Left lung (tissue), 10 donors: ENCODE measurements around the gene CNIH3. TPM values are rescaled to one million over a fixed set of nuclear protein-coding genes. Genes with fewer than 3 reads are reported as not detected.

ENCODE experiments used
- ATAC-seq: fragments of 200-7000 bp; cut with Tn5 transposase; one replicate; pipeline ENCODE4 v1.9.1; 2020; ENCODE audit warnings: moderate library complexity
- DNase-seq, 4 donors: peaks; one replicate each; pipeline ENCODE4 v3.0.0-alpha.2; 2013 to 2020
- H3K27ac ChIP-seq, 2 donors: fragments of 200-600 bp; sonication (generic) in 1 of 2; one replicate each; pipeline versions ENCODE4 v1.5.0 to v1.8.0; 2020 to 2021
- H3K27me3 ChIP-seq, 2 donors: fragments of 200-600 bp; sonication (generic) in 1 of 2; one replicate each; pipeline versions ENCODE4 v1.5.0 to v1.8.0; 2020 to 2021
- H3K36me3 ChIP-seq, 2 donors: fragments of 200-600 bp; sonication (generic) in 1 of 2; one replicate each; pipeline versions ENCODE4 v1.5.0 to v1.8.0; 2020 to 2021
- H3K4me1 ChIP-seq, 2 donors: fragments of 200-600 bp; one replicate each; pipeline ENCODE4 v1.8.0; 2021
- H3K4me3 ChIP-seq, 2 donors: fragments of 200-600 bp; sonication (generic) in 1 of 2; one replicate each; pipeline versions ENCODE4 v1.5.0 to v1.8.0; 2020 to 2021; ENCODE audit warnings: mild to moderate bottlenecking in 1 of 2
- H3K9me3 ChIP-seq, 2 donors: fragments of 200-600 bp; sonication (generic) in 1 of 2; one replicate each; pipeline versions ENCODE4 v1.5.0 to v1.8.0; 2020 to 2021
- intact Hi-C, 2 donors: fragments of 100-400 bp; cut with DNase I; formaldehyde crosslinking; loops; one replicate each; pipeline versions ENCODE4 v1.11.2 to v1.14.2; 2022
- polyA plus RNA-seq, 6 donors: library from polyadenylated mRNA; unstranded; fragments of 120-200 nt; gene quantifications; one replicate each; pipeline ENCODE4 v1.2.1, GENCODE V29; 2013; ENCODE audit not compliant: insufficient read length in 6 of 6
- total RNA-seq, 2 donors: library from RNA; stranded (reverse); fragmentation: NEBNext Ultra II Directional; extraction: Animal tissue kit (Norgen Biotek cat#: 25700); gene quantifications; one replicate each; pipeline ENCODE4 v1.2.1, GENCODE V29; 2021
- TF ChIP-seq, protein P1 (sequence below), 2 donors: fragments of 200-600 bp; sonication (generic) in 1 of 2; IDR thresholded peaks; one replicate each; pipeline versions ENCODE4 v1.5.0 to v1.8.0; 2021; ENCODE audit warnings: antibody characterized with exemption in 2 of 2
- donor health status: DM: no; HTN: yes; CAD: no.
- donor health status: DM: no; HTN: no; CAD: no.

Gene CNIH3
- total and polyA plus RNA-seq, 8 donors: 2.5 to 9.4 (median 7.3) TPM

GRCh38 chr1:224727351-224728289 is 111.5 kb downstream of the CNIH3 start:
- DNase-seq: no peak
- peak overlapping the region in 1 of 2 donors; percentile 30 for H3K27ac ChIP-seq
- intact Hi-C loops: no loop called here
- no peak for ATAC-seq
- no peak overlapping the region for H3K4me3 ChIP-seq
- TF ChIP-seq, protein P1, sequence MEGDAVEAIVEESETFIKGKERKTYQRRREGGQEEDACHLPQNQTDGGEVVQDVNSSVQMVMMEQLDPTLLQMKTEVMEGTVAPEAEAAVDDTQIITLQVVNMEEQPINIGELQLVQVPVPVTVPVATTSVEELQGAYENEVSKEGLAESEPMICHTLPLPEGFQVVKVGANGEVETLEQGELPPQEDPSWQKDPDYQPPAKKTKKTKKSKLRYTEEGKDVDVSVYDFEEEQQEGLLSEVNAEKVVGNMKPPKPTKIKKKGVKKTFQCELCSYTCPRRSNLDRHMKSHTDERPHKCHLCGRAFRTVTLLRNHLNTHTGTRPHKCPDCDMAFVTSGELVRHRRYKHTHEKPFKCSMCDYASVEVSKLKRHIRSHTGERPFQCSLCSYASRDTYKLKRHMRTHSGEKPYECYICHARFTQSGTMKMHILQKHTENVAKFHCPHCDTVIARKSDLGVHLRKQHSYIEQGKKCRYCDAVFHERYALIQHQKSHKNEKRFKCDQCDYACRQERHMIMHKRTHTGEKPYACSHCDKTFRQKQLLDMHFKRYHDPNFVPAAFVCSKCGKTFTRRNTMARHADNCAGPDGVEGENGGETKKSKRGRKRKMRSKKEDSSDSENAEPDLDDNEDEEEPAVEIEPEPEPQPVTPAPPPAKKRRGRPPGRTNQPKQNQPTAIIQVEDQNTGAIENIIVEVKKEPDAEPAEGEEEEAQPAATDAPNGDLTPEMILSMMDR (IDR thresholded peaks at IDR 0.05): no peak
- H3K9me3 ChIP-seq: no peaks in the 10 kb centered on the region
- no peaks in the 10 kb centered on the region for H3K36me3 ChIP-seq
- H3K27me3 ChIP-seq: no peaks in the 10 kb centered on the region
- H3K4me1 ChIP-seq: peaks cover 0 to 2% of the 10 kb centered on the region in 2 donors

DNA sequence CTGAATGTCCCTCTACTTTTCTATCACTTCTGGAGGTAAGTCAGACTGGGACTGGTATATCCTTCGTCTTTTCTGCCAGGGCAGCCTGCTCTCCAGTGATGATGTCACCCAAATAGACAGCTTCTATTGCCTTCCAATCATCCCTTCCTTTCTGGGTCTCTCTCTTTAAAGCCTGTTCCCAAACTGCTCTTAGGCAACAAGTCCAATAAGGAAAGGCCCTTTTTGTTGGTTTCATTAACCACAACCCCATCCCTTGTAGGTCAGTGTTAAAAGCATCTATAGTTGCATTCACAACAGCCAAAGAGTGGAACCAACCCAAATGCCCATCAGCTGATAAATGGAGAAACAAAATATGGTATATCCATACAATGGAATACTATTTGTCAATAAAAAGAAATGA is 114.4 kb downstream of the CNIH3 start:
- DNase-seq (no peak), ATAC-seq (no peak)
- Histone ChIP-seq H3K27me3 (no peaks in the 10 kb centered on the region), H3K4me3 (no peak overlapping the region), H3K27ac (no peak overlapping the region), H3K9me3 (no peaks in the 10 kb centered on the region), H3K36me3 (no peaks in the 10 kb centered on the region), H3K4me1 (peaks cover 6 to 8% of the 10 kb centered on the region in 2 donors)
- TF ChIP-seq, protein P1 (IDR thresholded peaks at IDR 0.05): no peak
- intact Hi-C loops: no loop called here

- Histone ChIP-seq H3K4me3 (no peak overlapping the region), H3K4me1 (peaks cover 6 to 8% of the 10 kb centered on the region in 2 donors), H3K27ac (no peak overlapping the region), H3K27me3 (no peaks in the 10 kb centered on the region), H3K9me3 (no peaks in the 10 kb centered on the region), H3K36me3 (no peaks in the 10 kb centered on the region)
- TF ChIP-seq, protein P1 (IDR thresholded peaks at IDR 0.05): no peak
- intact Hi-C loops: no loop called here
- DNase-seq: no peak
- no peak for ATAC-seq
Observed at GRCh38 chr1:224730965-224731364, 114.8 kb downstream of the CNIH3 start.

GRCh38 chr1:224731633-224732032 is 115.5 kb downstream of the CNIH3 start:
- no peak for DNase-seq
- Histone ChIP-seq H3K4me3 (no peak overlapping the region), H3K27me3 (no peaks in the 10 kb centered on the region), H3K27ac (no peak overlapping the region), H3K36me3 (no peaks in the 10 kb centered on the region), H3K4me1 (peaks cover 6 to 8% of the 10 kb centered on the region in 2 donors), H3K9me3 (no peaks in the 10 kb centered on the region)
- TF ChIP-seq, protein P1 (IDR thresholded peaks at IDR 0.05): no peak
- intact Hi-C loops: no loop called here
- ATAC-seq: no peak

DNA sequence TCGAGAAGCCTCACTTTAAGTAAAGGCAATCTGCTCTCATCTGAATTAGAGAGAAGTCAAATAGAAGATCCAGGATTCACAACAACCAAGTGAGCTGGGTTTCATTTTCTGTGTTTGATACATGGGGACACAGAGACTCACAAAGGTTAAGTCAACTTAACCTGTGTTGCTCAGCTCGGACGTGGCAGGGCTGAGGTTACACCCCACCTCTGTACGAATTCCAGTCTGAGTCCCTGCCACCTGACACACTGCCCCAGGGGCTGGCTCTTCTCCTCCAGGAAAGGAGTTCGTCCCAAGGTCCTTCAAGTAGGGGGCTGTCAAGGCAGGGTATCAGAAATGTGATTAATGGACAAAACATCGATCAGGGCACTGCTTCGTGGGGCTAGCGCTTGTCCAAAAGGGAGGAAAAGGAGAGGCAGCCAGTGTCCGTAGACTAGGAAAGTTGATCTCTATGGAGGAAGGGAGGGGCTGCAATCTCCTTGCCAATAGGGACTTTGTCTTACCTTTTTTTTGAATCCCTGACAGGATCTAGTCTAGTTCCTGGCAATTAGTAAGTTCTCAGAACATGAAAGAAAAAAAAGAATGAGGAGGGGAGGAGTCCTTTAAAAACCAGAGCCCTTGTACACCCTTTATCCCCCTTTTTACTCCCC is 116.4 kb downstream of the CNIH3 start:
- TF ChIP-seq, protein P1 (IDR thresholded peaks at IDR 0.05): no peak
- intact Hi-C loops: no loop called here
- no peak overlapping the region for H3K4me3 ChIP-seq
- H3K27ac ChIP-seq: no peak overlapping the region
- no peaks in the 10 kb centered on the region for H3K36me3 ChIP-seq
- H3K27me3 ChIP-seq: no peaks in the 10 kb centered on the region
- no peak for ATAC-seq
- H3K4me1 ChIP-seq: peaks cover 6 to 12% of the 10 kb centered on the region in 2 donors
- DNase-seq: no peak
- no peaks in the 10 kb centered on the region for H3K9me3 ChIP-seq
